Right lobe of liver (tissue), 6 donors: Measurements from ENCODE around the gene SPATA31A5. TPM values are rescaled to one million over a fixed set of nuclear protein-coding genes. Genes with fewer than 3 reads are reported as not detected.
"Not testable (repeated sequence)": the region's sequence is repeated elsewhere in the genome, so short reads cannot be mapped to it uniquely, and the experiment has no call there.

ENCODE experiments used
- ATAC-seq, 4 donors: fragments of 200-7000 bp; cut with Tn5 transposase; one replicate each; pipeline ENCODE4 v1.9.1; 2020; ENCODE audit warnings: mild to moderate bottlenecking in 4 of 4, moderate library complexity in 4 of 4
- DNase-seq, 3 donors: peaks; one replicate each; pipeline ENCODE4 v3.0.0-alpha.2; 2020
- H3K27ac ChIP-seq, 3 donors: fragments of 200-600 bp; one replicate each; pipeline ENCODE4 v1.8.0; 2022
- H3K27me3 ChIP-seq, 2 donors: fragments of 200-600 bp; one replicate each; pipeline ENCODE4 v1.8.0; 2022
- H3K36me3 ChIP-seq, 4 donors: fragments of 200-600 bp; sonication (generic) in 1 of 4; one replicate each; pipeline versions ENCODE4 v1.5.1 to v1.8.0; 2017 to 2022; ENCODE audit warnings: control low read depth in 1 of 4
- H3K4me1 ChIP-seq, 4 donors: fragments of 200-600 bp; sonication (generic) in 1 of 4; one replicate each; pipeline versions ENCODE4 v1.5.1 to v1.8.0; 2017 to 2022; ENCODE audit warnings: control low read depth in 1 of 4
- H3K4me3 ChIP-seq, 3 donors: fragments of 200-600 bp; one replicate each; pipeline ENCODE4 v1.8.0; 2022
- H3K9me3 ChIP-seq, 4 donors: fragments of 200-600 bp; sonication (generic) in 1 of 4; one replicate each; pipeline versions ENCODE4 v1.5.1 to v1.8.0; 2017 to 2022; ENCODE audit warnings: control low read depth in 1 of 4
- WGBS: methylation state at CpG from one replicate; pipeline ENCODE4 v1.1.6; 2018; ENCODE audit warnings: low coverage, low lambda C conversion rate; ENCODE audit not compliant: insufficient coverage; ENCODE audit errors: missing lambda C conversion rate; 5-methylcytosine and 5-hydroxymethylcytosine counted together
- intact Hi-C, 2 donors: fragments of 100-400 bp; cut with DNase I; formaldehyde crosslinking; loops; one replicate each; pipeline versions ENCODE4 v1.11.2 to v1.14.1; 2022
- long read RNA-seq: library from polyadenylated mRNA; unstranded; transcript quantifications from one replicate; pipeline ENCODE4 v2.0.0, GENCODE V29; 2019
- small RNA-seq, 2 experiments: library from RNA; depleted of rRNA; stranded (forward); fragments of <200 nt; gene quantifications; one replicate each; pipeline ENCODE3, GENCODE V24; 2016
- total RNA-seq, 6 experiments: library from RNA; depleted of rRNA in 2 of 6; stranded (reverse); fragments of >200 nt in 2 of 6; fragmentation: NEBNext Ultra II Directional in 3 of 6; extraction: Animal tissue kit (Norgen Biotek cat#: 25700) in 3 of 6; gene quantifications; one replicate each; pipeline versions ENCODE4 v1.1.0 to v1.2.4, GENCODE V29; 2016 to 2023
- donor health status: DM: no; HTN: yes; CAD: no.
- donor health status: DM: no; HTN: no; CAD: no.
- donor health status: DM: no; HTN: no; CAD: no.
- donor health status: DM: no; HTN: yes; CAD: no.
- donor health status: DM: no; HTN: yes; CAD: no.

Gene SPATA31A5
- not detected for total RNA-seq
- long read RNA-seq = 0 reads

- intact Hi-C loops, DNase-seq, H3K4me3 ChIP-seq, H3K36me3 ChIP-seq, ATAC-seq, H3K9me3 ChIP-seq, H3K27me3 ChIP-seq, H3K4me1 ChIP-seq, H3K27ac ChIP-seq: not testable (repeated sequence)
- WGBS = no CpG with 5 or more reads among the region's 7 CpGs
These were observed at the start of gene SPATA31A5 for GRCh38 chr9:60914107-60914506. SPATA31A5 (plus strand) TSS chr9:60914407; CDS start chr9:60914436, 29 bp downstream.

- ATAC-seq, intact Hi-C loops, H3K9me3 ChIP-seq: not testable (repeated sequence)
These were observed 48.8 kb downstream of the SPATA31A5 start for GRCh38 chr9:60962990-60963350.

GRCh38 chr9:60966382-60966781 lies 52.2 kb downstream of the SPATA31A5 start:
- ATAC-seq, H3K27me3 ChIP-seq, H3K27ac ChIP-seq, H3K4me3 ChIP-seq, intact Hi-C loops, H3K36me3 ChIP-seq, H3K4me1 ChIP-seq, H3K9me3 ChIP-seq, DNase-seq: not testable (repeated sequence)

More at GRCh38 chr9:60962990-60963350, 48.8 kb downstream of the SPATA31A5 start:
- not testable (repeated sequence) for H3K36me3 ChIP-seq, H3K27ac ChIP-seq, H3K4me3 ChIP-seq, H3K4me1 ChIP-seq, H3K27me3 ChIP-seq, DNase-seq
- WGBS = no CpG with 5 or more reads among the region's 1 CpG

Small RNA genes within 50 kb of the gene (small RNA-seq; reads per million reads assigned to genes)
- 0 reads per million in 2 experiments for gene AL590491.3
